Thymus (tissue), 11 donors: ENCODE data around the gene TTC21B. TPM values are rescaled to one million over a fixed set of nuclear protein-coding genes. Genes with fewer than 3 reads are reported as not detected.

Experiments
- DNase-seq, 9 donors: peaks; one replicate each; pipeline ENCODE4 v3.0.0-alpha.2; 2013; ENCODE audit warnings: low spot score in 9 of 9, low read depth in 6 of 9, missing footprints in 1 of 9
- H3K27ac ChIP-seq, 2 donors: one replicate each; pipeline ENCODE4 v1.5.1; 2013; ENCODE audit warnings: control low read depth in 1 of 2, low read depth in 1 of 2, low read length in 1 of 2, mild to moderate bottlenecking in 1 of 2, moderate library complexity in 1 of 2
- H3K27me3 ChIP-seq, 2 donors: one replicate each; pipeline ENCODE4 v1.5.1; 2013; ENCODE audit warnings: low read length in 1 of 2; ENCODE audit not compliant: control insufficient read depth in 2 of 2, insufficient read depth in 1 of 2
- H3K36me3 ChIP-seq, 2 donors: one replicate each; pipeline ENCODE4 v1.5.1; 2013; ENCODE audit warnings: low read length in 1 of 2, mild to moderate bottlenecking in 1 of 2, moderate library complexity in 1 of 2; ENCODE audit not compliant: control insufficient read depth in 2 of 2, insufficient read depth in 2 of 2
- H3K4me1 ChIP-seq, 2 donors: one replicate each; pipeline ENCODE4 v1.5.1; 2013; ENCODE audit warnings: low read length in 2 of 2; ENCODE audit not compliant: control insufficient read depth in 2 of 2, insufficient read depth in 2 of 2
- H3K4me3 ChIP-seq, 2 donors: one replicate each; pipeline ENCODE4 v1.5.1; 2013; ENCODE audit warnings: low read length in 2 of 2, control low read depth in 1 of 2, mild to moderate bottlenecking in 1 of 2
- H3K9me3 ChIP-seq, 2 donors: one replicate each; pipeline ENCODE4 v1.5.1; 2013; ENCODE audit warnings: low read length in 1 of 2, mild to moderate bottlenecking in 1 of 2; ENCODE audit not compliant: control insufficient read depth in 2 of 2, insufficient read depth in 1 of 2
- WGBS: extraction: QIAGEN DNeasy Blood & Tissue Kit; methylation state at CpG from one replicate; pipeline ENCODE4 v1.1.7; 2013; 5-methylcytosine and 5-hydroxymethylcytosine counted together
- polyA plus RNA-seq: library from polyadenylated mRNA; stranded (reverse); fragments of 200-250 nt; gene quantifications from one replicate; pipeline ENCODE4 v1.2.3, GENCODE V29; 2013
- total RNA-seq: library from RNA; stranded (reverse); fragments of 120-200 nt; gene quantifications from one replicate; pipeline ENCODE4 v1.2.4, GENCODE V29; 2013
- donor health status: healthy.

Gene TTC21B
- total and polyA plus RNA-seq, 2 donors: 10.3 to 19.5 TPM

GRCh38 chr2:165967746-165968145 is 14.2 kb upstream of the TTC21B start:
- no peaks in the 10 kb centered on the region for H3K27me3 ChIP-seq
- no peak for DNase-seq
- no peaks in the 10 kb centered on the region for H3K9me3 ChIP-seq
- H3K4me1 ChIP-seq: no peaks in the 10 kb centered on the region
- H3K4me3 ChIP-seq: no peak overlapping the region
- H3K36me3 ChIP-seq: no peaks in the 10 kb centered on the region
- no peak overlapping the region for H3K27ac ChIP-seq
- WGBS: 94% methylated on average over 3 of the region's 3 CpGs

GRCh38 chr2:165961818-165962217 is 8.2 kb upstream of the TTC21B start:
- no peak overlapping the region for H3K4me3 ChIP-seq
- no peaks in the 10 kb centered on the region for H3K27me3 ChIP-seq
- H3K36me3 ChIP-seq: no peaks in the 10 kb centered on the region
- DNase-seq: no peak
- H3K27ac ChIP-seq: no peak overlapping the region
- H3K9me3 ChIP-seq: no peaks in the 10 kb centered on the region
- no peaks in the 10 kb centered on the region for H3K4me1 ChIP-seq
- WGBS: 87% methylated on average over 4 of the region's 4 CpGs

GRCh38 chr2:165959371-165959770 is 5.8 kb upstream of the TTC21B start:
- H3K27me3 ChIP-seq: no peaks in the 10 kb centered on the region
- DNase-seq: no peak
- no peaks in the 10 kb centered on the region for H3K4me1 ChIP-seq
- 96% methylated on average over 4 of the region's 4 CpGs for WGBS
- no peak overlapping the region for H3K4me3 ChIP-seq
- peaks cover 0 to 2% of the 10 kb centered on the region in 2 donors for H3K9me3 ChIP-seq
- no peaks in the 10 kb centered on the region for H3K36me3 ChIP-seq
- no peak overlapping the region for H3K27ac ChIP-seq

- no peak overlapping the region for H3K27ac ChIP-seq
- H3K9me3 ChIP-seq: peaks cover 0 to 2% of the 10 kb centered on the region in 2 donors
- no peaks in the 10 kb centered on the region for H3K27me3 ChIP-seq
- no peaks in the 10 kb centered on the region for H3K4me1 ChIP-seq
- no peak for DNase-seq
- no peak overlapping the region for H3K4me3 ChIP-seq
- WGBS: 97% methylated on average over 3 of the region's 3 CpGs
- H3K36me3 ChIP-seq: no peaks in the 10 kb centered on the region
These were observed 4.9 kb upstream of the TTC21B start for GRCh38 chr2:165958313-165958960.

- no peaks in the 10 kb centered on the region for H3K4me1 ChIP-seq
- H3K9me3 ChIP-seq: peaks cover 0 to 2% of the 10 kb centered on the region in 2 donors
- H3K27me3 ChIP-seq: no peaks in the 10 kb centered on the region
- H3K27ac ChIP-seq: no peak overlapping the region
- H3K4me3 ChIP-seq: no peak overlapping the region
- H3K36me3 ChIP-seq: no peaks in the 10 kb centered on the region
- no peak for DNase-seq
- WGBS: 93% methylated on average over 60 of the region's 60 CpGs
These were observed 3.6 kb upstream of the TTC21B start for GRCh38 chr2:165957030-165957675.

- DNase-seq: peak in 2 of 9 donors; percentile 26 to 30
- peaks cover 0 to 2% of the 10 kb centered on the region in 2 donors for H3K9me3 ChIP-seq
- H3K4me1 ChIP-seq: peaks cover 4 to 7% of the 10 kb centered on the region in 2 donors
- peak overlapping the region; percentile 56 to 80 for H3K4me3 ChIP-seq
- H3K27ac ChIP-seq: peak overlapping the region; percentile 88 to 93
- no peaks in the 10 kb centered on the region for H3K27me3 ChIP-seq
- H3K36me3 ChIP-seq: peaks cover 0 to 5% of the 10 kb centered on the region in 2 donors
- WGBS: under 1% methylated on average over 24 of the region's 24 CpGs
These were observed 296 bp downstream of the TTC21B start for GRCh38 chr2:165953306-165953654.

GRCh38 chr2:165952741-165953211 is 800 bp downstream of the TTC21B start:
- Histone ChIP-seq H3K9me3 (peaks cover 0 to 2% of the 10 kb centered on the region in 2 donors), H3K36me3 (peaks cover 0 to 9% of the 10 kb centered on the region in 2 donors), H3K4me1 (peaks cover 4 to 7% of the 10 kb centered on the region in 2 donors), H3K27ac (no peak overlapping the region), H3K4me3 (peak overlapping the region; percentile 56 to 80), H3K27me3 (no peaks in the 10 kb centered on the region)
- DNase-seq: peak in 2 of 9 donors; percentile 9 to 25
- WGBS: 16% methylated on average over 4 of the region's 4 CpGs

- Histone ChIP-seq H3K4me3 (no peak overlapping the region), H3K9me3 (peaks cover 0 to 2% of the 10 kb centered on the region in 2 donors), H3K36me3 (peaks cover 0 to 13% of the 10 kb centered on the region in 2 donors), H3K27ac (no peak overlapping the region), H3K4me1 (peaks cover 4 to 7% of the 10 kb centered on the region in 2 donors), H3K27me3 (no peaks in the 10 kb centered on the region)
- 0% methylated on average over 1 of the region's 1 CpG for WGBS
- no peak for DNase-seq
These were observed 1.5 kb downstream of the TTC21B start for GRCh38 chr2:165952085-165952484.

- peaks cover 4 to 7% of the 10 kb centered on the region in 2 donors for H3K4me1 ChIP-seq
- no peak overlapping the region for H3K4me3 ChIP-seq
- 98% methylated on average over 3 of the region's 3 CpGs for whole genome bisulfite sequencing
- no peaks in the 10 kb centered on the region for H3K9me3 ChIP-seq
- no peaks in the 10 kb centered on the region for H3K27me3 ChIP-seq
- no peak overlapping the region for H3K27ac ChIP-seq
- no peak for DNase-seq
- peaks cover 0 to 13% of the 10 kb centered on the region in 2 donors for H3K36me3 ChIP-seq
These were observed 3.1 kb downstream of the TTC21B start for GRCh38 chr2:165950438-165950837.
